Epithelial cell of esophagus (primary cell): ENCODE data around the gene RALGAPA2.

ENCODE experiments used
- DNase-seq: peaks from one replicate; pipeline ENCODE4 v3.0.0; 2010; ENCODE audit warnings: low read depth
- H3K4me3 ChIP-seq: 2 replicates; pipeline ENCODE4 v1.5.1; 2011; ENCODE audit warnings: mild to moderate bottlenecking, low read length, control low read depth
- TF ChIP-seq, protein P1 (sequence below): IDR thresholded peaks from 2 replicates; pipeline ENCODE4 v1.5.1; 2011; ENCODE audit warnings: low read depth, mild to moderate bottlenecking, low read length, control low read depth, inconsistent platforms; ENCODE audit not compliant: insufficient read depth; ENCODE audit errors: missing control alignments

The RALGAPA2 gene

DNA sequence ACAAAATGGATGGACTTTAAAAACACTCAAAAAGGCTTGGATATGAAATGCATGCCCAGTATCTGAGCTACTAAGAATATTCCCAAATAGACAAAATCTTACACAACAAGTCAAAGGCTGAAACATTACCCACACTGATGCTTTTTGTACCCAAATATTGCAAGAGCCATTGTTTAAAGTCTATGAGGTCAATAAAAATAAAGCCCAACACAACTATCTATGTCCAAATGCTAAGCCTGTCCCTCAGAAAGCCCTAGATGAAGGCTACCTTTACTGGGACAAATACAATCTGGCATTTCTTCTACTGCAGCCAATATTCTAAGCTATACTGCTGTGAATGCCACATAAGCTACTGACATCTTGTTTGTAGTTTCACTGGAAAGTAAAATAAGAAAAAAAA, 54.3 kb downstream of the RALGAPA2 start:
- no peak for DNase-seq
- no peak overlapping the region for H3K4me3 ChIP-seq
- TF ChIP-seq, protein P1, sequence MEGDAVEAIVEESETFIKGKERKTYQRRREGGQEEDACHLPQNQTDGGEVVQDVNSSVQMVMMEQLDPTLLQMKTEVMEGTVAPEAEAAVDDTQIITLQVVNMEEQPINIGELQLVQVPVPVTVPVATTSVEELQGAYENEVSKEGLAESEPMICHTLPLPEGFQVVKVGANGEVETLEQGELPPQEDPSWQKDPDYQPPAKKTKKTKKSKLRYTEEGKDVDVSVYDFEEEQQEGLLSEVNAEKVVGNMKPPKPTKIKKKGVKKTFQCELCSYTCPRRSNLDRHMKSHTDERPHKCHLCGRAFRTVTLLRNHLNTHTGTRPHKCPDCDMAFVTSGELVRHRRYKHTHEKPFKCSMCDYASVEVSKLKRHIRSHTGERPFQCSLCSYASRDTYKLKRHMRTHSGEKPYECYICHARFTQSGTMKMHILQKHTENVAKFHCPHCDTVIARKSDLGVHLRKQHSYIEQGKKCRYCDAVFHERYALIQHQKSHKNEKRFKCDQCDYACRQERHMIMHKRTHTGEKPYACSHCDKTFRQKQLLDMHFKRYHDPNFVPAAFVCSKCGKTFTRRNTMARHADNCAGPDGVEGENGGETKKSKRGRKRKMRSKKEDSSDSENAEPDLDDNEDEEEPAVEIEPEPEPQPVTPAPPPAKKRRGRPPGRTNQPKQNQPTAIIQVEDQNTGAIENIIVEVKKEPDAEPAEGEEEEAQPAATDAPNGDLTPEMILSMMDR = no peak

GRCh38 chr20:20657092-20657491, 55.4 kb downstream of the RALGAPA2 start:
- H3K4me3 ChIP-seq = no peak overlapping the region
- DNase-seq = no peak
- TF ChIP-seq, protein P1 = no peak

DNA sequence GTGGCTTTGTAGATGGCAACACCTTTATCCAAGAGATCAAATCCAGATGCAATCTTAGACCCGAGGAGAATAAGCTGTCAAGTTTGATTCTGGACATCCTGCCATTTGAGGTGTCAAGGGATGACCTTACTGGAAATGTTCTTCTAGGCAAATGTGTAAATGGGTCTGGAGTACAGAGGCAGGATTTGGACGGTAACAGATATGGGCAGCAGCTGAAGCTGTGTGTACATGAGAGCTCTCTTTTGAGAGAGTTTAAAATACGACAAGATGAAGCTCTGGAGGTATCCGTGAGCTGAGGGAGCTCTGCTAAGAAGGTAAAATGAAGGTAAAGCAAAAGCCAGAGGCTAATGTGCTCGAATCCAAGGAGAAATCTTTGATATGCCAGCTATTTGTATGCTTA, 56.6 kb downstream of the RALGAPA2 start:
- DNase-seq = no peak
- no peak overlapping the region for H3K4me3 ChIP-seq
- TF ChIP-seq, protein P1 = no peak

- TF ChIP-seq, protein P1 = no peak
- no peak overlapping the region for H3K4me3 ChIP-seq
- no peak for DNase-seq
Measured at GRCh38 chr20:20649945-20650344, 62.5 kb downstream of the RALGAPA2 start.

- no peak for DNase-seq
- H3K4me3 ChIP-seq = no peak overlapping the region
- TF ChIP-seq, protein P1 = no peak
Measured at GRCh38 chr20:20643927-20644326, 68.5 kb downstream of the RALGAPA2 start.

DNA sequence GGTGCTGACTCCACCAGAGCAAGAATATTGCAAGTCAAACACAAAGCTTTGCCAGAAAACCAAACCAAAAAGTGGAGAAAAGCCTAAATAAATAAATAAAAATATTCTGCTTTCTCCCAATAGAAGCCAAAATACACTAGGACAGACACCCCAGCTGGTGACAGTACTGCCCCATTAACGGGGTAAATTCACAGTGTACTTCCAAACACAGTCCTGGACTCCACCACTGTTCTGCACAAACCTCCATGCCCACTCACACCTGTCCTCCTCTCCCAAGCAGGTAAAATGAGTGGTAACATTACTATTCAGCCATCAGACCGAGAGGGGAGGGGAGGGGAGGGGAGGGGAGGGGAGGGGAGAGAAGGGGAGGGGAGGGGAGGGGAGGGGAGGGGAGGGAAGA, 70.7 kb downstream of the RALGAPA2 start:
- no peak overlapping the region for H3K4me3 ChIP-seq
- TF ChIP-seq, protein P1 = no peak
- DNase-seq = no peak

- TF ChIP-seq, protein P1 = no peak
- H3K4me3 ChIP-seq = no peak overlapping the region
- DNase-seq = no peak
Measured at GRCh38 chr20:20638878-20639277, 73.6 kb downstream of the RALGAPA2 start.
